GM10248 (cell line): ENCODE data around the gene P2RY11.

Experiments used
- CTCF ChIA-PET: fragments of 300-600 bp; sonication (Branson Sonifier 250); formaldehyde crosslinking; extraction: SDS; loops from one replicate; lab custom pipeline; 2021; ENCODE audit warnings: antibody characterized with exemption; lab: Yijun Ruan, JAX
- POLR2A ChIA-PET: fragments of 350-650 bp; sonication (Branson Sonifier 250); formaldehyde crosslinking; extraction: SDS; loops from one replicate; lab custom pipeline; 2020; ENCODE audit warnings: antibody characterized with exemption; lab: Yijun Ruan, JAX
- DNase-seq: peaks from one replicate; pipeline ENCODE4 v3.0.0; 2012; ENCODE audit errors: extremely low spot score
- CTCF ChIP-seq: IDR thresholded peaks from 2 replicates; pipeline ENCODE4 v1.5.1; 2012; ENCODE audit warnings: mild to moderate bottlenecking, low read depth; ENCODE audit errors: extremely low read depth, missing control alignments, control extremely low read depth

Gene P2RY11

DNA sequence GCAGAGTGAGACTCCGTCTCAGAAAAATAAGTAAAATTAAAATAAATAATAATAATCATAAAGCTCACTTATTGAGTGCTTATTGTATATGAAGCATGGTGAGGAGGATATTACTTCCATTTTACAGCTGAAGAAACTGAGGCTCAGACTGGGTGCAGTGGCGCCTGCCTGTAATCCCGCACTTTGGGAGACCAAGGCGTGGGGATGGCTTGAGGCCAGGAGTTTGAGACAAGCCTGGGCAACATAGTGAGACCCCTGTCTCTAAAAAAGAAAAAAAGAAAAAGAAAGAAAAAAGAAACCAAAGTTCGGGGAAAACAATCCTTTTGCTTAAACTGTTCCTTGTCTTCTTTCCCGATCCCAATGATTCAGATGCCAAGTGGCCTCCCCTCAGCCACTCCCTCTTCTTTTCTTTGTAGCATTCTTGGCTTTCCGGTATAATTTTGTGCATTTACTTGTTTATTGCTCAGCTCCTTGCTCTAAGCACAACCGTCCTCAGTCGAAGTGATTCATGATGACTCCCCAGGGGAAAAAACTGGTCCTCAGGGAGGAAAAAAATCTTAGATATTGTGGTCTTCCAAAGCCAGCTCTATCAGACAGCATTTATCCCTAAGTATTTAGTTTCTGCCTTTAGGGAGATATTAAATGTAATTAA, 9.2 kb downstream of the P2RY11 start:
- POLR2A ChIA-PET: no interaction called here
- TF ChIP-seq CTCF: no peak
- no peak for DNase-seq
- CTCF ChIA-PET: interaction anchor here (0.7 to 11.7 kb wide), 8 partner anchors 10 to 130 kb away, joined by 3 to 163 read pairs (median 5); partner anchors contain the start of genes ANGPTL6 and PPAN

GRCh38 chr19:10122045-10122444, 10.6 kb downstream of the P2RY11 start:
- DNase-seq: no peak
- ChIA-PET POLR2A (no interaction called here), CTCF (interaction anchor here (2.3 to 11.7 kb wide), 2 partner anchors 9 to 22 kb away, joined by 10 to 163 read pairs; partner anchors contain the start of gene ANGPTL6)
- no peak for TF ChIP-seq CTCF

DNA sequence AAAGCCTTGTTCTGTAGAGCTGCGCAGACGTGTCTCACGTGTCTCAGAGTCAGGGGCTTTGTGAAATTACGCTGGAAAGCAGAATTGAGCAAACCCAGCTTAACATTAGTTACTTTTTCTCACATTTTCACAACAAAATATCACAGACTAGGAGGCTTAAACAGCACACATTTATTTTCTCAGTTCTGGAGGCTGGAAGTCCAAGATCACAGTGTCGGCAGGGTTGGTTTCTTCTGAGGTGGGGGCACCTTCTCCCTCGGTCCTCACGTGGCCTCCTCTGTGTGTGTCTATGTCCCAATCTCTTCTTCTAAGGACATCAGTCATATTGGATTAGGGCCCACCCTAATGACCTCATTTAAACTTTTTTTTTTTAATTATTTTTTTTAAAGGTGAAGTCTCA, 12.9 kb downstream of the P2RY11 start:
- TF ChIP-seq CTCF: no peak
- no peak for DNase-seq
- POLR2A ChIA-PET: no interaction called here
- CTCF ChIA-PET: interaction anchor here (0.6 to 0.9 kb wide), 2 partner anchors 18 to 154 kb away, joined by 3 to 4 read pairs; no protein-coding TSS in a partner anchor

DNA sequence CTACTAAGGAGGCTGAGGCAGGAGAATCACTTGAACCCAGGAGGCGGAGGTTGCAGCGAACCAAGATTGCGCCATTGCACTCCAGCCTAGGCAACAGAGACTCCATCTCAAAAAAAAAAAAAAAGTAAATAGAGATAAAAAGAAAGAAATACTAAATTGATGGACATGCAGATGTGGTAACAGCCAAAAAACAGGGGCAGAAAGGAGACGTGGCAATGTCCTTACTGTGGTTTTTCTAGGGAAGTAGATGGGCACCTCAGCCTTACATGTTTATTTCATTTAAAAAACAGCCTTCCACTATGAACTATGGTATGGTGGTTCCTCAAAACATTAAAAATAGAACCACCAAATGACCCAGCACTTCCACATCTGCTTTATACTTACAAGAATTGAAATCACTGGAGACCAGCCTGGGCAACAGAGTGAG, 14.7 kb downstream of the P2RY11 start:
- TF ChIP-seq CTCF: no peak
- DNase-seq: no peak
- POLR2A ChIA-PET: no interaction called here
- CTCF ChIA-PET: interaction anchor here (0.6 kb wide), 1 partner anchor 1321 kb away, joined by 3 read pairs; no protein-coding TSS in a partner anchor

GRCh38 chr19:10132905-10133304, 21.4 kb downstream of the P2RY11 start:
- no peak for DNase-seq

DNA sequence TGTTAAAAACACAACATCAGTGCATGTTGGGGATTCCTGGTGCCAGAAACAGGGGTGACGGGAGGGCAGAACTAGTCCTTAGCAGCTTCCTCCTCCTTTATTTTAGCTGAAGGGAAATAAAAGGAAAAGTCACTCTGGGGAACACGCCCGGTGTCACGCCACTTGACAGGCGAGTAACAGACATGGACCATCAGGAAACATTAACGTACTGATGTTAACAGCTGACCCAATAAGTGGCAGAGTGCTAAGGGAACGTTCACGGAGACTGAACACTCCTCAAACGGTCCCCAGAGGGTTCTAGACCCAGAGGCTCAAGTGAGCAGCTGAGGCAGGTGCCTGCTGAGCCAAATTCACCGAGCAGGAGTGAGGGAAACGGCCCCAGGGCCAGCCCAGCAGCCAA, 22.1 kb downstream of the P2RY11 start:
- TF ChIP-seq CTCF: no peak
- POLR2A ChIA-PET: no interaction called here

More at GRCh38 chr19:10132905-10133304, 21.4 kb downstream of the P2RY11 start:
- ChIA-PET CTCF (interaction anchor here (1.0 to 3.1 kb wide), 5 partner anchors 10 to 118 kb away, joined by 3 to 13 read pairs (median 4); no protein-coding TSS in a partner anchor), POLR2A (no interaction called here)
- TF ChIP-seq CTCF: no peak

More for the DNA sequence above, 22.1 kb downstream of the P2RY11 start:
- CTCF ChIA-PET: interaction anchor here (1.0 to 3.1 kb wide), 4 partner anchors 10 to 117 kb away, joined by 3 to 13 read pairs (median 4); no protein-coding TSS in a partner anchor
- no peak for DNase-seq
